ENCODE results near the gene MIB2. TPM values are rescaled to one million over a fixed set of nuclear protein-coding genes. Genes with fewer than 3 reads are reported as not detected.

MIB2 gene
- total and polyA plus RNA-seq, 2 of the 4 experiments (the other 2 are of a cell fraction), result 17.2 to 47.8 TPM

DNA sequence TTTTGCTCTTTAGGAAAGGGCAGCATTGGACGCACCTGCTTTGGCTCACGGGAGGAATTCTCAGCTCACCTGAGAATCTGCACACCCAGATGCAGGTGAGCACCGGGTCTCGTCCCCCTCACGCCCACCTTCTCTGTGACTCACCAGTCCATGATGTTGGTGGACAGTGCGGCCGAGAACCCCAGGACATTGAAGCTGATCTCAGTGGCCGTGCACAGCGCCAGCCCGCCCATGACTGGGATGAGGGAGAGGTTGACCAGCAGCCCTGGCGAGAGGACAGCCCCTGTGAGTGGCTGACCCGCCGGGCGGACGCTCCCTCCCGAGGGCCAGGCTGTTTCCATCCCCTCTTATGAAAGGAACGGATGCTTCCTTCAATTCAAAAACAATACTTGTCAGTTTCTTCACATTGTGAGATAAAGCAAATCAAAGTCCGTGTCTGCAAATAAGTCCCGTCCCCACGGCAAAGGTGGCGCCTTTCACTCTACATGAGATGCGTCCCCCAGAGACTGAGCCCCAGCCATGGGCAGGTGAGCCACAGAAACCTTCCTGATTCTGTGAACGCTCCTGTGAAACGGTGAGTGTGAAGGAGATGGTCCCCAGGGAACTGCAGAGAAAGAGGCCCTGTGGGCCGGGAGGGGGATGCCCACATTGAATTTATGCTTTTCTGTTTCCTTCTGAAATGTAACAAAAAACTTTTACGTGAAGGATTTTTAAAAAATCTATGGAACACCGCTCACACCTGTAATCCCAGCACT is 56.2 kb downstream of the MIB2 start:
- H3K27ac ChIP-seq (ENCODE audit: insufficient read depth, low read length), result no peak overlapping the region
- no peaks in the 10 kb centered on the region for H3K27me3 ChIP-seq (ENCODE audit: control insufficient read depth, insufficient read depth, low read length)
- H3K56ac ChIP-seq (ENCODE audit: extremely low read depth, insufficient read depth, low read length), result no peak overlapping the region
- no peak overlapping the region for H2AK5ac ChIP-seq (ENCODE audit: low read depth, low read length)
- no peak overlapping the region for H2BK120ac ChIP-seq (ENCODE audit: low read depth, low read length)
- dilution Hi-C loops (cut with HindIII; ENCODE audit: low sequenced_read_pairs, unreplicated experiment) (no loop called here), in situ Hi-C loops (cut with MboI; ENCODE audit: low sequenced_read_pairs) (no loop called here), intact Hi-C loops (cut with micrococcal nuclease) (no loop called here)
- H3K4me1 ChIP-seq (ENCODE audit: control insufficient read depth, insufficient read depth, low read length), result no peaks in the 10 kb centered on the region
- H3K23ac ChIP-seq (ENCODE audit: low read depth, low read length), result no peak overlapping the region
- H2BK20ac ChIP-seq (ENCODE audit: low read depth, low read length), result no peak overlapping the region
- no peak overlapping the region for H2BK5ac ChIP-seq (ENCODE audit: low read depth, low read length, poor library complexity, severe bottlenecking)
- H3K4me3 ChIP-seq (ENCODE audit: insufficient read depth, low read depth, low read length), result no peak overlapping the region
- no peaks in the 10 kb centered on the region for H3K9me1 ChIP-seq (ENCODE audit: insufficient read depth, low read length)
- no peak overlapping the region for H4K91ac ChIP-seq (ENCODE audit: insufficient read depth, low read depth, low read length)
- POLR2A ChIA-PET (ENCODE audit: unreplicated experiment), result no interaction called here
- H4K5ac ChIP-seq (ENCODE audit: low read depth, low read length), result no peak overlapping the region
- no peak overlapping the region for H2BK15ac ChIP-seq (ENCODE audit: low read depth, low read length)
- 93% methylated on average over 3 of the region's 27 CpGs; no CpG with 5 or more reads in 1 of the 2 experiments for WGBS, 2 experiments (ENCODE audit: extremely low coverage in 2 of 2, insufficient read length in 1 of 2)
- peaks cover 49% of the 10 kb centered on the region for H3K36me3 ChIP-seq (ENCODE audit: control insufficient read depth, insufficient read depth, low read length)
- TF ChIP-seq SMC3 (IDR thresholded peaks at IDR 0.05; ENCODE audit: low read depth, low read length), result no peak
- no peak for TF ChIP-seq RFX5 (IDR thresholded peaks at IDR 0.05; ENCODE audit: low read depth, low read length)
- TF ChIP-seq MAZ (IDR thresholded peaks at IDR 0.05; ENCODE audit: borderline replicate concordance, low read depth, low read length), result no peak
- no peak for TF ChIP-seq FOS (IDR thresholded peaks at IDR 0.05; ENCODE audit: low read depth, low read length)
- no peak for TF ChIP-seq CEBPB (IDR thresholded peaks at IDR 0.05; ENCODE audit: low read depth, low read length)
- no peak for TF ChIP-seq POLR2A (IDR thresholded peaks at IDR 0.05; ENCODE audit: low read depth, low read length)
- TF ChIP-seq RAD21 (IDR thresholded peaks at IDR 0.05; ENCODE audit: low read length), result no peak
- H2AFZ ChIP-seq (replicated peaks; ENCODE audit: low read length, poor library complexity), result no peak overlapping the region
- no peaks in the 10 kb centered on the region for H4K20me1 ChIP-seq (ENCODE audit: insufficient read depth, low read length)
- no peak overlapping the region for H4K8ac ChIP-seq (ENCODE audit: low read depth in 2 of 2, low read length in 2 of 2)
- H2AK9ac ChIP-seq (replicated peaks; ENCODE audit: low read depth, low read length, poor library complexity), result no peak overlapping the region
- H3K18ac ChIP-seq (ENCODE audit: low read depth, low read length), result no peak overlapping the region
- H3K9me3 ChIP-seq (ENCODE audit: control insufficient read depth, insufficient read depth, low read length), result no peaks in the 10 kb centered on the region
- DNase-seq (no peak), ATAC-seq (ENCODE audit: low read depth) (no peak)
- H3K79me1 ChIP-seq (ENCODE audit: low read depth in 1 of 2, low read length in 2 of 2), result peaks cover 8% of the 10 kb centered on the region in 2 experiments; a peak in 2 of 4 replicates
- CTCF ChIA-PET, result no interaction called here
- no peak overlapping the region for H3K14ac ChIP-seq (replicated peaks; ENCODE audit: low read depth, low read length)
- no TSS peak for BruUV-seq (replicated peaks)
- H3K9ac ChIP-seq (ENCODE audit: low read depth, low read length), result no peak overlapping the region
- no peak overlapping the region for H3K4me2 ChIP-seq (ENCODE audit: low read depth, low read length)
- H3K4ac ChIP-seq (ENCODE audit: low read depth, low read length), result no peak overlapping the region
